ENCODE measurements around the gene COL13A1.

DNA sequence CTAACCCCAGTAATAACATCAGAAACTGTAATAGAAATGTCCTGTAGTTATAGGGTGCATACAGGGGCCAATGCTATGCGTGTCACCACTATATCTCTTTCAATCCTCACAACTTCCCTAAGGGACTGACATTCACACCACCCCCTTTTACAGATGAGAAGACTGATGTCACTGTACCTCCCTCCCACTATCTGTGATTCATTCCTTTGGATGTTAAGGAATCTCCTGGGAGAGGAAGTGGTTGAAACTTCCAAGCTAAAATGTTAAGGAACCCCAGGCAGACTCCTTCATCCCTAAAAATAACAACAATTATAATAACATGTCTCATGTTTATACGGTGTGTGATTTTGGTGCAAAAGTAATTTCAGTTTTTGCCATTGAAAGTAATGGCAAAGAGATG lies 5.4 kb downstream of the COL13A1 start:
- TF ChIP-seq CTCF (IDR thresholded peaks at IDR 0.05; ENCODE audit: low read length) (no peak), EZH2 (IDR thresholded peaks at IDR 0.05; ENCODE audit: borderline replicate concordance, low read length) (no peak)
